OCI-LY7 (cell line): ENCODE measurements around the gene NEO1. TPM values are rescaled to one million over a fixed set of nuclear protein-coding genes. Genes with fewer than 3 reads are reported as not detected.

ENCODE experiments used
- BruUV-seq: library from RNA; stranded (reverse); fragments of 400-500 nt; replicated peaks from 2 replicates; lab custom pipeline; 2021; lab: Mats Ljungman, UMichigan
- CTCF ChIA-PET: fragments of 300-600 bp; sonication (Branson Sonifier 250); formaldehyde crosslinking; loops from one replicate; lab custom pipeline; 2022; ENCODE audit warnings: antibody characterized with exemption; ENCODE audit not compliant: unreplicated experiment; lab: Charles Lee
- POLR2A ChIA-PET: fragments of 300-600 bp; sonication (Branson Sonifier 250); formaldehyde crosslinking; loops from one replicate; lab custom pipeline; 2022; ENCODE audit warnings: antibody characterized with exemption; lab: Charles Lee
- DNase-seq: peaks from one replicate; pipeline ENCODE4 v3.0.0-alpha.2; 2015; ENCODE audit warnings: low spot score
- H2AFZ ChIP-seq: fragments of 200-600 bp; sonication (generic), shearing (Covaris generic); 2 replicates; pipeline ENCODE4 v1.6.1; 2014; ENCODE audit warnings: mild to moderate bottlenecking, antibody characterized with exemption, low read length, moderate library complexity
- H3K27ac ChIP-seq: fragments of 200-600 bp; sonication (generic); 2 replicates; pipeline ENCODE4 v1.5.1; 2014; ENCODE audit warnings: mixed run types, low read depth, mild to moderate bottlenecking, moderate library complexity, low read length, inconsistent platforms; ENCODE audit not compliant: poor library complexity, severe bottlenecking
- H3K36me3 ChIP-seq: fragments of 200-600 bp; sonication (generic); 2 replicates; pipeline ENCODE4 v1.6.1; 2014; ENCODE audit warnings: mild to moderate bottlenecking, antibody characterized with exemption, low read length, moderate library complexity, mixed read lengths; ENCODE audit not compliant: insufficient read depth
- H3K4me1 ChIP-seq: fragments of 200-600 bp; sonication (generic); 2 replicates; pipeline ENCODE4 v1.5.1; 2014; ENCODE audit warnings: mild to moderate bottlenecking, low read length; ENCODE audit not compliant: insufficient read depth, poor library complexity, severe bottlenecking
- H3K4me2 ChIP-seq: fragments of 200-600 bp; sonication (generic); 2 replicates; pipeline ENCODE4 v1.6.1; 2014; ENCODE audit warnings: mild to moderate bottlenecking, low read length
- H3K4me3 ChIP-seq: fragments of 200-600 bp; sonication (generic); 2 replicates; pipeline ENCODE4 v1.5.1; 2014; ENCODE audit warnings: mild to moderate bottlenecking, low read depth, low read length; ENCODE audit not compliant: poor library complexity, severe bottlenecking
- H3K79me2 ChIP-seq: fragments of 200-600 bp; sonication (generic); 2 replicates; pipeline ENCODE4 v1.6.1; 2016; ENCODE audit warnings: low read depth, mild to moderate bottlenecking, low read length, moderate library complexity, mixed read lengths; ENCODE audit not compliant: insufficient read depth
- H3K9me2 ChIP-seq: fragments of 200-600 bp; sonication (generic); 2 replicates; pipeline ENCODE4 v1.6.1; 2016; ENCODE audit warnings: mild to moderate bottlenecking, low read length, mixed read lengths; ENCODE audit not compliant: insufficient read depth
- H3K9me3 ChIP-seq: fragments of 200-600 bp; sonication (generic); 2 replicates; pipeline ENCODE4 v1.6.1; 2014; ENCODE audit warnings: mild to moderate bottlenecking, mixed run types, low read length, mixed read lengths
- H4K20me1 ChIP-seq: fragments of 200-600 bp; sonication (generic); 2 replicates; pipeline ENCODE4 v1.6.1; 2014; ENCODE audit warnings: mild to moderate bottlenecking, antibody characterized with exemption, low read length, moderate library complexity, mixed read lengths; ENCODE audit not compliant: insufficient read depth
- CTCF ChIP-seq: fragments of 200-600 bp; sonication (generic); conservative IDR thresholded peaks from 2 replicates; pipeline ENCODE4 v1.5.1; 2014; ENCODE audit warnings: mild to moderate bottlenecking, antibody characterized with exemption, low read length, moderate library complexity, mixed read lengths
- EZH2phosphoT487 ChIP-seq: fragments of 200-600 bp; sonication (generic); IDR thresholded peaks from 2 replicates; pipeline ENCODE4 v1.6.1; 2018; ENCODE audit warnings: low read depth, borderline replicate concordance, mild to moderate bottlenecking, mixed run types, antibody characterized with exemption, low read length, moderate library complexity, mixed read lengths
- intact Hi-C: fragments of 100-400 bp; cut with micrococcal nuclease; formaldehyde crosslinking; loops from one replicate; pipeline ENCODE4 v1.10.0; 2022; ENCODE audit not compliant: unreplicated experiment
- total RNA-seq, 2 experiments: library from RNA; depleted of rRNA in 1 of 2; stranded (reverse); fragments of >200 nt in 1 of 2; shearing (Covaris generic) in 1 of 2; gene quantifications; 2 replicates each; pipeline ENCODE4 v1.2.3, GENCODE V29; 2014 to 2022

NEO1 gene
- total RNA-seq, 2 experiments from 2014 or later: 3.0 TPM

GRCh38 chr15:73231661-73232419 lies 179.6 kb downstream of the NEO1 start:
- H3K9me3 ChIP-seq: no peaks in the 10 kb centered on the region
- H3K4me3 ChIP-seq: no peak overlapping the region
- H3K4me2 ChIP-seq: no peak overlapping the region
- no peak for DNase-seq
- H3K4me1 ChIP-seq: no peaks in the 10 kb centered on the region
- H2AFZ ChIP-seq: no peak overlapping the region
- H3K79me2 ChIP-seq: no peaks in the 10 kb centered on the region
- no peak overlapping the region for H3K27ac ChIP-seq
- TF ChIP-seq CTCF (no peak), EZH2phosphoT487 (no peak)
- intact Hi-C loops: no loop called here
- BruUV-seq: no TSS peak
- no peaks in the 10 kb centered on the region for H4K20me1 ChIP-seq
- no peaks in the 10 kb centered on the region for H3K9me2 ChIP-seq
- CTCF ChIA-PET: no interaction called here
- POLR2A ChIA-PET: no interaction called here
- no peaks in the 10 kb centered on the region for H3K36me3 ChIP-seq

DNA sequence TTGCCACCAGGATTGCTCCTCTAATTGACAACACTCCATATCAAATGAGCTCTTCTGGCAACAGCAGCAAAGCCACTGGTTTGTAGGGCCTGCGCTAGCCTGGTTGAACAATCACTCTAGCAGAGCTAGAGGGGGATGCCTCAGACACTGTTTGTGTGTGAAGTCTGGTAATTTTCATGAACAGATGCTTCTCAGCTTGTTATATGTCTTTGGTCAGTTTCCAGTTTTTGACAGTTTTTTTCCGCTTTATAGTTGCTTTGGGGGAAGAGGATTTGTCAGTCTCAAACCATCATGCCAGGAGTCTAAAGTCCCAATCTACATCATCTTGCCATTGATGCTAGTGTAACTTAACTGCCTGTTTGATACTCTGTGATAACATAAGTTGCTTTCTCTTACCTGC lies 180.5 kb downstream of the NEO1 start:
- POLR2A ChIA-PET: no interaction called here
- intact Hi-C loops: no loop called here
- Histone ChIP-seq H4K20me1 (no peaks in the 10 kb centered on the region), H3K9me3 (no peaks in the 10 kb centered on the region), H3K27ac (no peak overlapping the region), H3K36me3 (no peaks in the 10 kb centered on the region), H3K9me2 (no peaks in the 10 kb centered on the region), H3K79me2 (no peaks in the 10 kb centered on the region), H3K4me1 (no peaks in the 10 kb centered on the region), H3K4me2 (no peak overlapping the region), H3K4me3 (no peak overlapping the region), H2AFZ (no peak overlapping the region)
- BruUV-seq: no TSS peak
- CTCF ChIA-PET: no interaction called here
- TF ChIP-seq EZH2phosphoT487: no peak
- TF ChIP-seq CTCF: no peak
- no peak for DNase-seq

DNA sequence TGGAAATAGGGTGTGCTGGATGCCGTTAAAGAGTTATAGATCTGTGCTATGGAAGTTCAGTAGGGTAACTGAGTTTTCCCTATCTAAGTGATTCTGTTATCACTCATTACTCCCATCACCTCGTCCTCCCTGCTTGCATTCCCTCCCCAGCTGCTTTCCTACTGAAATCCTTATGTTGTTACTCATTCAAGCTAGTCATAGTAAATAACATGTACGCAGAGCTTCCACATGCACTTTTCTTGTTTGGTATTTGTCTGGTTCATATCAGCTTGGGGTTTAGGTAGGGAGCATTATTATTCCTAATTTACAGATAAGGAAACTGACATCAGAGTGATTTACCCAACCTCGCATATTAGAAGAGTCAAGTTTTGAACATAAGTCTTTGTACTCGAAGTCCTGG lies 181.4 kb downstream of the NEO1 start:
- Histone ChIP-seq H4K20me1 (no peaks in the 10 kb centered on the region), H3K4me3 (no peak overlapping the region), H3K4me1 (no peaks in the 10 kb centered on the region), H3K79me2 (no peaks in the 10 kb centered on the region), H3K9me2 (no peaks in the 10 kb centered on the region), H3K27ac (no peak overlapping the region), H2AFZ (no peak overlapping the region), H3K36me3 (no peaks in the 10 kb centered on the region), H3K4me2 (no peak overlapping the region), H3K9me3 (no peaks in the 10 kb centered on the region)
- intact Hi-C loops: no loop called here
- ChIA-PET POLR2A (interaction anchor here (0.6 kb wide), 2 partner anchors 26 to 38 kb away, joined by 3 read pairs; no protein-coding TSS in a partner anchor), CTCF (no interaction called here)
- no TSS peak for BruUV-seq
- no peak for DNase-seq
- TF ChIP-seq CTCF: no peak
- no peak for TF ChIP-seq EZH2phosphoT487
